HG03432 (cell line): ENCODE results near the gene RNGTT.
A peak's percentile ranks its signal among the peaks of the same experiment; 100 is the strongest.

Experiments
- ATAC-seq: cut with Tn5 transposase; IDR thresholded peaks from one replicate; pipeline ENCODE4 v1.9.1; 2021; ENCODE audit warnings: mild to moderate bottlenecking, moderate library complexity; ENCODE audit not compliant: unreplicated experiment

RNGTT gene

GRCh38 chr6:88566746-88567534 lies 396.5 kb downstream of the RNGTT start:
- ATAC-seq, result peak; percentile 59

GRCh38 chr6:88565836-88566235 lies 397.6 kb downstream of the RNGTT start:
- no peak for ATAC-seq

- no peak for ATAC-seq
Measured at GRCh38 chr6:88565409-88565811, 398.0 kb downstream of the RNGTT start.

- ATAC-seq, result no peak
Measured at GRCh38 chr6:88563277-88563625, 400.2 kb downstream of the RNGTT start.

- ATAC-seq, result no peak
Measured at GRCh38 chr6:88562353-88563276, 400.8 kb downstream of the RNGTT start.

GRCh38 chr6:88561954-88562315 lies 401.5 kb downstream of the RNGTT start:
- ATAC-seq, result no peak

- ATAC-seq, result no peak
Measured at GRCh38 chr6:88561034-88561953, 402.1 kb downstream of the RNGTT start.
